GM19324 (cell line): Measurements from ENCODE around the gene CTR9.
A peak's percentile ranks its signal among the peaks of the same experiment; 100 is the strongest.

Experiments used
- ATAC-seq: cut with Tn5 transposase; IDR thresholded peaks from one replicate; pipeline ENCODE4 v1.9.1; 2021; ENCODE audit warnings: mild to moderate bottlenecking, moderate library complexity; ENCODE audit not compliant: unreplicated experiment, low FRiP score

The CTR9 gene

DNA sequence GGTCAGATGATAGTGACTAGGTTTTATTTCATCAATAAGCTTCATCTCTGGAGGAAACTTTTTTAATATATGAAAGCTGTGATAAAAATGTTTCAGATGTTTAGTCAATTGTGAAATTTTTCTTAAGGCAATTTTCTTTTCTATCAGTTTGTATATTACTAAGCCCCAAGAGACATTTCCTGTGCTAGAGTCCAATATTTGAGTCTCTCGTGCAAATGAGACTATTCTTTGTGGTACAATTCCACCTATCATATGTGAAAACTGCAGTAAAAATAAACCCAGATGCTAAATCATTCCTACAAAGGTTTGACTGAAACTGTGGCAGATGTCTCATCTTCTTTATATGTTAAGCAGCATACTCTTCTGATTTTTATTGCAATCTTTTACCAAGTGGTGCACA is 28.0 kb downstream of the CTR9 start:
- no peak for ATAC-seq

DNA sequence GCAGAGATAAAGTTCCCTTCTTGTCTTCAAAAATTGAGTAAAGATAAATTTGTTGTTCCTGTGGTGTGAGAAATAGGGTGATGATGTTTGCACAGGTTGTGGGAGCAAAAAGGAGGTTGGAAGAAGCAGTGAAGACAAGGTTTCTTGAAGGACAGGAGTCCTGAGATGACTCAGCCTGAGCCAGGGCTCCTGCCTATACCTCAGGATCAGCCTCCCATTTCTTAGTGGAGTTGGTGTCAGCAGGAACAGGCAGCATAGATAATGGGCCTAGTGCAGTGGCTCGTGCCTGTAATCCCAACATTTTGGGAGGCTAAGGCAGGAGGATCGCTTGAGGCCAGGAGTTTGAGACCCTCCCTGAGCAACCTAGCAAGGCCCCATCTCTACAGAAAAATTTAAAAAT is 29.0 kb downstream of the CTR9 start:
- ATAC-seq: no peak

DNA sequence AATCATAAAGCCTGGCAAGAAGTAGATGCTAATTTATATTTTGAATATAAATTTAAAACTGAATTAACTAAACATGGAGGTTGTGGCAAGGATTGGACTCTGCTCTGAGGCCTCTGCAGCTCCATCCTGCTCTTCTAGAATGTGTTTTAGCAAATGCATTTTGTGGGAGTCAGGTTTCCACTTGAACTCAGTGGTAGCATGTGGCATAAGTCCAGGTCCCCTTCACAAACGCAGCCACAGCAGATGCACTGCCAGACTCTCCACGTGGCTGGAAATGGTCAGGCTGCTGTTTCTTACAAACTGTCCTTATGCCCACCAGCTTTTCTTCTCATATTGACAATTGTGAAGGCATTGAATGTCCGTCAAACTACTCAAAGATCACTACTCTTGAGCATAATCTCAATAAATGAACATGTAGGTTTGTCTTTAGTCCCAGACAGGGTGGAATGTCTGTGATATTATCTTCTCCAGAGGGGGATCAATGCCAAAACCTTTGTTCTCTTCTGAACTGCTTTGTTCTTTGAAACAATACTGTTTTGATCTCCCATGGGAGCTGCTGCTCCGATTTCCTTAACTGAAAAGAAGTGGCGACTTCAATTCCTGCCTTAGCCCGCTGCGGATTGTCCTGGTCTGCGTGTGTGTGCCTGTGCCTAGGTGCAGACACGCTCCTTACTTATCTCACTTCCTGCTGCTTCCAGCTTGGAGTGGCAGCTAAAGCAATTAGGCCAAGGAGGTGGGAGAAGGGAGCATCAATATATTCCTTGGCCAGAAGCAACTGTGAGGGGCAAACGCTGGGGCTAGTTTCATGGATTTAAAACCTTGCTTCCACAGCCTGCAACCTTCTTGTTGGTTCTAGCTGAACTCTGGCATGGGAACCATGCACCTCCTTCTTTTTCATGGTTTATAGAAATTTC is 33.4 kb downstream of the CTR9 start:
- ATAC-seq: no peak

GRCh38 chr11:10785146-10785474 is 34.1 kb downstream of the CTR9 start:
- ATAC-seq: no peak

GRCh38 chr11:10786451-10786850 is 35.4 kb downstream of the CTR9 start:
- no peak for ATAC-seq

DNA sequence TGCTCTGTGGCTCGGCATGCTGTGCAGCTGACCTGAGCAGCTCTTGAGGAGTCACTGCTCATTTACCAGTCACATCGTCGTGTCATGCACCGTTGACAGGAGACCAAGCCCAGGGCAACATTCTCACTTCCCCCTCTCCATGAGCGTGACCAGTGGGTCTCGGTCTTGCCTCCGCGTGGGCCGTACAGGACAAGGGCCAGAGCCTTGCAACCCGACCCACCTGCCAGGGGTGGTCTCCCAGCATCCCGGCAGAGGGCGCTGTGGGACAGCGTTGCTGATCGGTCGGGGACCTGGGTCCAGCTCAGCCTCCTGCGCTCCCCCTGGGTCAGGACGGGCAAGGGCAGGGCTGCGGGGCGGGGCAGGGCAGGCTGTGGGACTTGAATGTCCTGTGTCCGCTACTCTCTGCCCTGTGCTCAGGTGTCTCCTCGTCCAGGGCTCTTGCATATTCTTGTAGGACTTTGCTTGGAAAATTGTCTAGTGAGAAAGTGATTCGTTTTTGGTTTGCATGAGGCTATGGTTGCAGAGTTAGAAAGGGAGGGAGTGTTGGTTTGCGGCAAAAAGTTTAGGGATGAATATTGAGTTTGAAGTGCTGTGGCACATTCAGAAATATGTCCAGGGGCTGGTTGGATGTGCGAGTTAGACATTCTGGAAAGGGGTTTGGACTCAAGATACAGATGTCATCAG is 41.5 kb downstream of the CTR9 start:
- ATAC-seq: no peak

DNA sequence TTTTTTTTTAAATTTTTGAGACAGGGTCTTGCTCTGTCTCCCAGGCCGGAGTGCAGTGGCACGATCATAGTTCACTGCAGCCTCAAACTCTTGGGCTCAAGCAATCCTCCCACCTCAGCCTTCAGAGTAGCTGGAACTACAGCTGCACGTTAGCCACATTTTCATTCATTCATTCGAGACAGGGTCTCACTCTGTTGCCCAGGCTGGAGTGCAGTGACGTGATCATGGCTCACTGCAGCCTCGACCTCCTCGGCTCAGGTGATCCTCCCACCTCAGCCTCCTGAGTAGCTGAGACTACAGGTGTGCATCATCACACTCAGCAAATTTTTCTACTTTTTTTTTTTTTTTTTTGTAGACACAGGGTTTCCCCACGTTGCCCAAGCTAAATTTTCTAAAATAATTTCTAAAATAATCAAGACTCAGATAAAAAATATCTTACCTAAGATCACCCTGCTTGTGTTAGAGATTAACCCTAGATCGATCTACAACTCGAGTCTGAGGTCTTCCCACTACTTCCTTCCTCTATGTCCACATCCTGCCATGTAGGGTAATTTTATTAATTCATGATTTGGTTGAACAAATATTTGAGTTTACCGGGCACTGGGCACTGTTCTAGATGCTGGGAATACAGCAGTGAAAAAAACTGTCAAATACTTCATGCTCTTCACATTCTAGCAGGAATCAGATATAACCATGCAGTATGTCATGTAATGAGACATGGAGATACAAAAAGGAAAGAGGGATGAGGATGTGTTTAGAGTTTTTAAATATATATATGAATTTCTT is 42.6 kb downstream of the CTR9 start:
- ATAC-seq: no peak

- ATAC-seq: no peak
Measured at GRCh38 chr11:10796191-10796590, 45.1 kb downstream of the CTR9 start.

DNA sequence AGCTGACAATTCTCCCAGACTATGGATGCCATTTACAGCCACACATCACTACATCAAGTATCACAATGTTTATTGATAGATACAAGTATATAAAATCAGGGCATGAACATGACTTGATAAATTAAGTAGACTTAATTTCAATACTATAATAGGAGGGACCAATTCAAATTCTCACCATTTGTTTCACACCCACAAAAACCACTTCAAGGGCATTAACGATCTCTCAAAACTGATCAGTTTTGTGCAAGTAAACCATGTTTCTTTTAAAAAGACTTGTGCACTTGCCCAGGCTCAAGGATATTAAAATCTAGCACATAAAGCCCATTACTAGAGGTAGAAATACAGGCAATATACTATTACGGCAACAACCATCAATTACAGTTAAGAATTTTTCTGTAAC is 46.0 kb downstream of the CTR9 start:
- ATAC-seq: no peak

DNA sequence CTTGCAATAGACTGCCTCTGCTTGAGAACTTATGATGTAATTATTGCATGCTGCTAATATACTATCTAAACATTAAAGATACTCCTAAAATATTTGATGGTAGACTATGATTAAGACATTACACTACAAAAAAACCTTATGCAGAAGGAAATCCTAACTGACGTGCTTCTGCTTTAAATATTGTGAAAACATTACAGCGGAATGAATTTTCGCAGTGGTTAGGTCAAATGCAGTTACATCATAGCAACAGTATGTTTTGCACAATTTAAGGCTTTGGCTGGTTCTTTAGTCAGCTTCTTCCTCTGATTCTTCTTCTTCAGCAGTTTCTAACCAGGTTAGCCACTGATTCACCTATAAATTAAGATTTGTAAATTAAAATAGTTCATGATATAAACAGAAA is 46.5 kb downstream of the CTR9 start:
- no peak for ATAC-seq

DNA sequence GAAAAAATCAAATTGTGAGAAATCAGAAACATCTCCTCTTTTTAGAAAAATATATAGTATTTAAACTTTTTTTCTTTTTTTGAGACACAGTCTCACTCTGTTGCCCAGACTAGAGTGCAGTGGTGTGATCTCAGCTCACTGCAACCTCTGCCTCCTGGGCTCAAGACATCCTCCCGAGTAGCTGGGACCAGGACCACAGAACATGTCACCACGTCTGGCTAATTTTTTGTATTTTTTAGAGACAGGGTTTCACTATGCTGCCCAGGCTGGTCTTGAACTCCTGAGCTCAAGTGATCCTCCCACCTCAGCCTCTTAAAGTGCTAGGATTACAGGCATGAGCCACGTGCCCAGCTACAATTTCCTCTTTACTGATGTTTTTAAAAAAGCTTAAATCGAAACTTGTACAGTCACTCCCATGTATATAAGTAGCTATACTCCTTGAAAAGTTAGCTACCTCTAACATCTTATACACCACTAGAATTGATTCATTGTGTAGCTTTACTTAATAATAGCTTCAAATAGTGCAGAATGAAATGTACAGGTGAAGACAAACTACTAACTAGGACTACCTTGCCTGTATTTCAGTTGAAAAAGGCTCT is 47.4 kb downstream of the CTR9 start:
- ATAC-seq: no peak

DNA sequence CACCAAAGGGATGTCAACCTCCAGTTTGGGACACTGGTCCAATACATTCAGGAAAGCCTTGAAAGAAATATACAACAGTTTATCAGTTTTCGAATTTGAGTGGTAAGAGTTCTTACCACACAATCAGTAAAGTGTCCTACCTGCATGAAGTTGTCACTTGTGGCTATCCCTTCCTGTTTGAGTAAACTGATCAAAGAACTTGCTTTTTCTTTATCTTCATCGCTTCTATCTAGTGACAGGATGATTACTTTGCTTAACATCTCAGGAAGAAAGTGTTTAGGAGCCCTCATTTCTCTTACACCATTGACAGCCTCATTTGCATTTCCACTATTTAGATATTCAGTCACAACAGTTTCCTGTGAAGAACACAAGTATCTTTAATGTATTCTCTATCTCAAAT is 49.2 kb downstream of the CTR9 start:
- ATAC-seq: no peak

GRCh38 chr11:10803676-10804075 is 52.6 kb downstream of the CTR9 start:
- no peak for ATAC-seq

- no peak for ATAC-seq
Measured at GRCh38 chr11:10805741-10806140, 54.7 kb downstream of the CTR9 start.

DNA sequence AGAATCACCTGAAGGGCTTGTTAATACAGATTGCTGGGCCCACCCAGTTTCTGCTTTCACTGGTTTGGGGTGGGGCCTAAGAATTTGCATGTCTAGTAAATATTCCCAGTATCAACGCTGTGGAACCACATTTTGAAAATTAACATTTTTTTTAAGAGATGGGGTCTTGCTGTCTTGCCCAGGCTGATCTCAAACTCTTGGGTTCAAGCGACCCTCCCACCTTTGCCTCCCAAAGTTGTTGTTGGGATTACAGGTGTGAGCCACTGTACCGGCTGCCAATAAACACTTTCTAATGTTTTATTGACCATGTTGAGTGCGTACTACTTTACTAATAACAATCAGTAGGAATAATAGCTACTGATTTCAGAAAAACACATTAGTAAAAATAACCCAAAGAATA is 55.2 kb downstream of the CTR9 start:
- ATAC-seq: no peak

DNA sequence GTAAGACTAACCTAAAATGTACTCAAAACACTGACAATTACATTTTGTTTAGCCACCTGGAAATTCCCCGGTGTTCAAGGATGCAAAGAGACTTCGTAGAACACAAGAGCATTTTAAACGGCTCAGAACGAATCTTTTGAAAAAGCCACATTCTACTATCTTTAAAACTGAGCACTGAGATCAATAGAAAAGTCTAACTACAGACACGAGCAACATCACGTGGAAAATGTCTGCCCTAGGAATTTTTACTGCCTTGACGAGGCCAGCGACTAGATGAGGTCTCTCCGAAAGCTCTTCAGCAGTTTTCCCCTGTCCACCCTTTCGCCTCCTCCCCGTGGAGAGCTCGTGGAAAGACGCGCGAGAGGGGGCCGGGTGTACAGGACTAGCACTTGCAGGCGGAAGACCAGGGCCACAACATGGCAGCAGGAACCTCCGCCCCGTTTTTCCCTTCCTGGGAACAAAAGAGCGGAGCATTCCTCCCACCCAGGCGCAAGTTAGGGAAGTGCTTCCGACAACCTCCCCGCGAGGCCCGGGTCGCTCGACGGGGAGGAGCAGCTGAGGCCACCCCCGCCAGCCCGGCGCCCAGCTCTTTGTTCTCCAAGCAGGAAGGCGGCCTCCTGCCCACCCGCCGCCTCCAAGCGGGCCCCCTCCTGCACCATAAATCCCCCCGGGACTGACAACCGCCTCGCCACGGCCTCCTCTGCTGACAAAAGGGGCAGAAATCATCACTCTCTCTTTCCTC is 56.6 kb downstream of the CTR9 start:
- no peak for ATAC-seq

- peak; percentile 23 for ATAC-seq
Measured at GRCh38 chr11:10808235-10808552, 57.1 kb downstream of the CTR9 start.

GRCh38 chr11:10808553-10809372 is 57.7 kb downstream of the CTR9 start, which contains the start of gene EIF4G2:
EIF4G2 (minus strand) TSS chr11:10808926.
- ATAC-seq: peak; percentile 96

GRCh38 chr11:10809373-10810160 is 58.5 kb downstream of the CTR9 start:
- peak; percentile 19 for ATAC-seq
